Renal pelvis (tissue), 4 donors: ENCODE results near the gene ZBTB47. TPM values are rescaled to one million over a fixed set of nuclear protein-coding genes. Genes with fewer than 3 reads are reported as not detected.

Source experiments
- DNase-seq: peaks from one replicate; pipeline ENCODE4 v3.0.0-alpha.2; 2013
- polyA plus RNA-seq, 3 donors: library from polyadenylated mRNA; unstranded; fragments of 120-200 nt; gene quantifications; one replicate each; pipeline ENCODE4 v1.2.1, GENCODE V29; 2013; ENCODE audit not compliant: insufficient read length in 3 of 3

The ZBTB47 gene
- polyA plus RNA-seq, 3 donors: 16.8 to 19.3 (median 17.2) TPM

GRCh38 chr3:42651248-42652091 is 2.0 kb upstream of the ZBTB47 start:
- no peak for DNase-seq

DNA sequence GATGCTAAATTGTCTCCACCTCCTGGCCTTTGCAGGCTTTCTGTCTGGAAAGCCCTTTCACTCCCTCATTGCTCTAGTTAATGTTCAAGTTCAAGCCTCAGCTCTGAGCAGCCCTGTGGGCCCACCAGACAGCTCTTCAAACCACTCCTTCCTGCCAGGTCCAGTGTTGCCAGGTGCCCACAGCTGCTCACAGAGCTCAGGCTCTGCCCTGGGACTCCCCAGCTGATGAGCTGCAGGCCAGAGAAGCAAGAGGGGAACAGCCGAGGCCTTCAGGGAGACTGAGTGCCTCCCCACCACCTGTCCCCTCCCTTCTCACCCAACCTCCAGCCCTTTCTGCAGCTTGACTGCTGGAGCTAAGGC is 1.3 kb upstream of the ZBTB47 start:
- DNase-seq: no peak

- DNase-seq: no peak
Observed at GRCh38 chr3:42652611-42653302, 740 bp upstream of the ZBTB47 start.

DNA sequence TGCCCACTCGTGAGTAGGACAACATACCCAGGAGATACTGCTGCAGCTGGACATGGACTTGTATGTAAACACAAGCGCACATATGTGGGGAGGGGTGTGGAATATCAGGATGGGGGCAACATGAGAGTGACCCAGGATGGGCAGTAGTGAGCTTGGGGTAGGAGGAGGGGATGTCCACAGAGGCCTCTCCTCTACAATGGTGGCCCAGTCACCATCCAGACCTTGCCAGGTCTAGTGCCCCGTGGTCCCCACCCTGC is 266 bp upstream of the ZBTB47 start:
- DNase-seq: no peak

DNA sequence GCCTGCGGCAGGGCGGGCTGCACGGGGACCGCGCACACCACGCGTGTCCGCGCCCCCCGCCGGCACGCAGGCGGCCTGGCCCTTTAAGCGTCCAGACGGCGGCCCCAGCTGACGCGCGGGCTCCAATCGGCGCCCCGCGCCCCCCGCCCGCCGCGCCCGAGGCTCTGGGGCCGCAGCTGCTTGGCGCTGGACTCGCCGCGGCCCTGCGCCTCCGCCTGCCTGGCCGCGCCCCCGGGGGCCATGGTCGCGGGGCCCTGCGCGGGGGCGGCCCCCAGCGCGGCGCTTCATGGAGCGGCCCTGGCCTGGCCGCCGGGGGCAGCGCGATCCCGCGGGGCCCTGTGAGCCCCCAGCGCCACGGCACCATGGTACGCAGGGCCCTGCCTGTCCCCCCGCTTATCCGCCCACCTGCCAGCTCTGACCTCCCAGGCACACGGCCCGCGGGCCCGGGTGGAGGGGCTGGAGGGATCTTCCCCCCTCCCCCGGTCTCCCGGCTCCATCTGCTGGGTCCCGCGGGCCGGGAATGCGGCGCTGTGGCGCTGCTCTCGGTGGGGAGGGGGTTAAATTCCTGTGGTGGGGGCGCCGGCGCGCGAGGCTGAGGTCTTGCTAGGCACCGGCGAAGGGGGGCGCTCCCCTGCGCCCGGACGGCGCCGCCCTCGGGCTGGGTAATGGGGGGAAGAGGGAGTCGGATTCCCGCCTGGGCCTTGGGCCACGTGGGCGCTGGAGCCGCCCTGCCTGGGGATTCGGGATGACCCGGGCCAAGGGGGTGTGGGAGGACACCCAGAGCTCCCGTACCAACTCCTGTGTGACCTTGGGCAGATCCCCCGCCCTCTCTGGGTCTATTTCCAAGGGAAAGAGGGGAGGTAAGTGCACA is 1.1 kb downstream of the ZBTB47 start:
- peak; percentile 65 for DNase-seq

- no peak for DNase-seq
Observed at GRCh38 chr3:42655331-42655888, 1.9 kb downstream of the ZBTB47 start.

- DNase-seq: no peak
Observed at GRCh38 chr3:42655980-42656679, 2.6 kb downstream of the ZBTB47 start.

- no peak for DNase-seq
Observed at GRCh38 chr3:42656680-42657610, 3.4 kb downstream of the ZBTB47 start.

- DNase-seq: no peak
Observed at GRCh38 chr3:42657675-42658074, 4.2 kb downstream of the ZBTB47 start.

GRCh38 chr3:42658091-42658770 is 4.7 kb downstream of the ZBTB47 start:
- no peak for DNase-seq

GRCh38 chr3:42658771-42659390 is 5.4 kb downstream of the ZBTB47 start:
- DNase-seq: no peak

- DNase-seq: no peak
Observed at GRCh38 chr3:42659451-42660130, 6.1 kb downstream of the ZBTB47 start.

DNA sequence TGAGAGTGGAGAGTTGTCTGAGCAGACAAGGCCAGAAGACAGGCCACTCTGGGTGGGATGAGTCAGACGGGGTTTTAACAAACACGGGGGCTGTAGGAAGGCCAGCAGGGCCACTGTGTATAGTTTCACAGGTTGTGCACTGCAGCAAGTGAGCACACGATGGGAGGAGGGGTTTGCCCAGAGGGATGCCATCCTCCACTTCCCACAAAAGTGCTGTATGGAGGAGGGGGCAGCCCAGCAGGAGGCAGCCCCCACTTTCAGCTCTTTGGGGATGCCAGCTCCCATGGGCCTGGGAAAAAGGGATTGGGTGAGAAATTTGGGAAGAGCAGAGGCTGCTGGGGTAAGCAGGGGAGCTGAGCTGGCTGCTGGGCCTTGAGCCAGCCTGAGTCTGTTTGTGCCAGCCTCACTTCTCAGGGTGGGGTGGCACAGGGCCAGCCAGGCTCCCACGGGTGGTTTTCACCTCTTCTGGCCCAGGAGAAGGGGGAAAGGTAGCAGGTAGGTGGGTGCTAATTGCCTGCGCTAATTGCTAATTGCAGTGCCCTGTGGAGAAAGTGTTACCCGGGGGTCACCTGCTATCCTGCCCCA is 6.7 kb downstream of the ZBTB47 start:
- DNase-seq: no peak

DNA sequence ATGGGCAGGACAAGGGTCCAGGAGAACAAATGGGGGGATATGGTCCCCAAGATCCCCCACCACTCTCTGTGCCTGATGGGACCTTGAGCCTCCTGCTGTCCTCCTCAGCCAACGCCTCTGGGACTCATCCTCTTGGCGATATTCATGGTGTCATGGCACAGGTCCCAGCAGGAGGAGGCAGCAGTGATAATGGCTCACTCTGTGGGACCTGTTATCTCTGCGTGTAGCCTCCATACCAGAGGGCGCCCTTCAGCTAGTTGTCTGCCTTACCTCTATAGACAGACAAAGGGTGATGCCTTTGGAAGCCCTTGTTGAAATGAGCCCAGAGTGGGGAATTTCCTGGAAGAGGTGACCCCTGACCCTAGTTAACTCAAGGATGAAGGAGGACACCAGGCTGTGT is 7.4 kb downstream of the ZBTB47 start:
- no peak for DNase-seq

GRCh38 chr3:42661593-42662022 is 8.1 kb downstream of the ZBTB47 start:
- no peak for DNase-seq

DNA sequence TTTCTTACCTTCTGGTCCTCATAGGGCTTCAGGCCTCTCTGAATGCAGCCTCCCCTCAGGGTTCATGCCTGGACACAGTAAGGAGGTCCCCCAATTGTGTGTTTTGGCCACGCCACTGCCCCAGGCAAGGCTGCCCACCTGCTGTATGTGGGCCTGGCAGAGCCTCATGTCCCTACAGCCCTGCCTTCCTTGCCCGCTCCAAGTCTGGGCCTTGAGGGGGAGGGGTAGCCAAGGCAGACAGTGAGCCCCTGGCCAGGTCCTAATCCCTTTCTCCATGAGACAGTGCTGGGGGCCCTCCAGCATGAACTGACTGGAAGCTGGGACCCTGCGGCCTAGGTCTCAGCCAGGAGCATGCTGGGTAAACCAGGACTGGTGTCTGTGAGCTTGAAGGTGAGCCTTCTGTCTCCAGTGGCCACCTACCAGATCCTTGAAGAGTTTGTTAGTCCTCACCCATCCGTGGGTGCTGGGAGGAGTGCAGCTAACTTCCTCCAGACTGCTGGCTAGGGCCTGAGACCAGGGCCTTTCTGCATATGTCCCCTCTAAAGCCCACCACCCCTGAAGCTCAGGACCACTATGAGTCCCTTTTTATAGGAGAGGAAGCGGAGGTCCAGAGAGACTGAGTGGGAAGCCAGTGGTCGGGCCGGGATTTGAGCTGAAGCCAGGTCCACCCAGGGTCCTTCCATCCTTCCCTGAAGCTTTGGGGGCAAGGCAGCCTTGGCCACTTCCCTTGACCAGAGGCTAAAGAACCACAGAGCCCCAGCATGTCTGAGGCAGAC is 8.7 kb downstream of the ZBTB47 start:
- DNase-seq: no peak

DNA sequence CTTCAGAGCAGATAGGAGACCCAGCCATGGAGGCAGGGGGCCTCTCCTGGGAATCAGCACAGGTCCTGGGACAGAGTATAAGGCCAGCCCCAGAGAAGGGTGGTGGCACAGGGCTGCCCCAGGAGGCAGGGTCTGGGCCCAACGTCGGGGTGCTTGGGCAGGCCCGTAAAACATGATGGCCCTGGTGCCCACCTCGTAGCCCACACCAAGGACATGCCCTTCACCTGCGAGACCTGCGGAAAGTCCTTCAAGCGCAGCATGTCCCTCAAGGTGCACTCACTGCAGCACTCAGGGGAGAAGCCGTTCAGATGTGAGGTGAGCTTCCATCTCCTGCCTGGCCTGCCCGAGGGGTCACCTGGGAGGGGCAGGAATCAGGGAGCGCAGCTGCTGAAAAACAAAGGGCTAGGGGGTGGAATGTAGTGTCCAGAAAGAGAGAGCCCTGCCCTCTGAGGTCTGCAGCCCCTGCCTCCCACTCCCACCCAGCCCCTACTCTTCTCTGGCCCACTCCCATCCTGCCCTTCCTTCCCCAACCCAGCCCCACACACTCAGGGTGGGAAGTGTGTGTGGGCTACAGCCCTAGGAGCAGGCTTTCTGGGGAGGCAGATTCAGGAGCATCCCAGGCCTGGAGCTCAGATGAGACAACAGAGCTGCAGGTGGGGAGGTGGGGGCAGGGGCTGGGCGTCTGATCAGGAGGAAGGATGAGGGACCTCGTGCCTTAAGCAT is 9.5 kb downstream of the ZBTB47 start:
- DNase-seq: no peak
